ENCODE data around the gene UROC1. TPM values are rescaled to one million over a fixed set of nuclear protein-coding genes. Genes with fewer than 3 reads are reported as not detected.

The UROC1 gene
- total and polyA plus RNA-seq, 12 donors: 0.01 TPM; not detected in 11

GRCh38 chr3:126485956-126486355, 31.6 kb downstream of the UROC1 start:
- Histone ChIP-seq H3K9me3 (no peaks in the 10 kb centered on the region), H3K27ac (no peak overlapping the region), H3K4me3 (no peak overlapping the region), H3K27me3 (no peaks in the 10 kb centered on the region), H3K36me3 (no peaks in the 10 kb centered on the region), H3K4me1 (peaks cover 0 to 25% (median 10%) of the 10 kb centered on the region in 9 donors)
- ATAC-seq (no peak), DNase-seq (no peak)
- TF ChIP-seq CTCF (IDR thresholded peaks at IDR 0.05): no peak
- 95 to 99% methylated on average over 9 of the region's 9 CpGs for WGBS, 2 donors
- intact Hi-C loops (cut with DNase I): no loop called here

GRCh38 chr3:126485176-126485897, 32.2 kb downstream of the UROC1 start:
- no peaks in the 10 kb centered on the region for H3K9me3 ChIP-seq
- no peaks in the 10 kb centered on the region for H3K27me3 ChIP-seq
- peaks cover 0 to 27% (median 10%) of the 10 kb centered on the region in 9 donors for H3K4me1 ChIP-seq
- ATAC-seq: no peak
- DNase-seq: no peak
- 86 to 90% methylated on average over 8 of the region's 8 CpGs for WGBS, 2 donors
- intact Hi-C loops (cut with DNase I): no loop called here
- no peaks in the 10 kb centered on the region for H3K36me3 ChIP-seq
- no peak overlapping the region for H3K27ac ChIP-seq
- H3K4me3 ChIP-seq: no peak overlapping the region
- no peak for TF ChIP-seq CTCF (IDR thresholded peaks at IDR 0.05)

- ATAC-seq (no peak), DNase-seq (no peak)
- Histone ChIP-seq H3K9me3 (no peaks in the 10 kb centered on the region), H3K36me3 (no peaks in the 10 kb centered on the region), H3K4me1 (peaks cover 0 to 23% (median 10%) of the 10 kb centered on the region in 9 donors), H3K4me3 (no peak overlapping the region), H3K27me3 (no peaks in the 10 kb centered on the region), H3K27ac (no peak overlapping the region)
- WGBS, 2 donors: 84 to 86% methylated on average over 3 of the region's 3 CpGs
- intact Hi-C loops (cut with DNase I): no loop called here
- no peak for TF ChIP-seq CTCF (IDR thresholded peaks at IDR 0.05)
Measured at GRCh38 chr3:126484662-126485061, 32.9 kb downstream of the UROC1 start.

GRCh38 chr3:126484148-126484547, 33.4 kb downstream of the UROC1 start:
- TF ChIP-seq CTCF (IDR thresholded peaks at IDR 0.05): no peak
- ATAC-seq: no peak
- no peaks in the 10 kb centered on the region for H3K36me3 ChIP-seq
- no peak overlapping the region for H3K4me3 ChIP-seq
- no peak overlapping the region for H3K27ac ChIP-seq
- intact Hi-C loops (cut with DNase I): no loop called here
- no peak for DNase-seq
- peaks cover 0 to 23% (median 10%) of the 10 kb centered on the region in 9 donors for H3K4me1 ChIP-seq
- H3K27me3 ChIP-seq: no peaks in the 10 kb centered on the region
- no peaks in the 10 kb centered on the region for H3K9me3 ChIP-seq
- WGBS, 2 donors: 83 to 90% methylated on average over 3 of the region's 3 CpGs
